Measurements from ENCODE around the gene ATRN. TPM values are rescaled to one million over a fixed set of nuclear protein-coding genes. Genes with fewer than 3 reads are reported as not detected.

ATRN gene
- total and polyA plus RNA-seq, 2 experiments from 2014 or later, result 2.2 to 18.3 TPM

GRCh38 chr20:3551681-3552434 is 81.0 kb downstream of the ATRN start:
- ATAC-seq (no peak), DNase-seq (ENCODE audit: low spot score) (no peak)
- H3K4me1 Mint-ChIP-seq, result no peaks in the 10 kb centered on the region
- Histone ChIP-seq H3K9me2 (ENCODE audit: insufficient read depth) (no peaks in the 10 kb centered on the region), H3K27ac (ENCODE audit: low read depth) (no peak overlapping the region), H3K79me2 (replicated peaks; ENCODE audit: insufficient read depth) (no peaks in the 10 kb centered on the region), H3K4me1 (ENCODE audit: insufficient read depth) (no peaks in the 10 kb centered on the region), H3K4me3 (no peak overlapping the region), H4K20me1 (replicated peaks; ENCODE audit: insufficient read depth) (no peaks in the 10 kb centered on the region), H2AFZ (no peak overlapping the region), H3K27me3 (ENCODE audit: insufficient read depth) (no peaks in the 10 kb centered on the region), H3K36me3 (ENCODE audit: insufficient read depth) (no peaks in the 10 kb centered on the region), H3F3A (replicated peaks; ENCODE audit: low read depth) (no peaks in the 10 kb centered on the region), H3K4me2 (no peak overlapping the region)
- no peak overlapping the region for H3K27ac Mint-ChIP-seq
- H3K27me3 Mint-ChIP-seq (ENCODE audit: insufficient read depth, low read depth, poor library complexity), result no peaks in the 10 kb centered on the region
- H3K36me3 Mint-ChIP-seq (ENCODE audit: low read depth), result no peaks in the 10 kb centered on the region
- H3K4me3 Mint-ChIP-seq, result no peak overlapping the region
- H3K9me3 Mint-ChIP-seq, result no peaks in the 10 kb centered on the region
- TF ChIP-seq STAT1 (IDR thresholded peaks at IDR 0.05; ENCODE audit: unreplicated experiment), result no peak
- TF ChIP-seq REST (IDR thresholded peaks at IDR 0.05; ENCODE audit: unreplicated experiment), result no peak
- TF ChIP-seq CTCF (conservative IDR thresholded peaks at IDR 0.05; ENCODE audit: low read depth in 2 of 2), result no peak
- no peak for TF ChIP-seq ZNF462 (CRISPR knock-in tag; IDR thresholded peaks at IDR 0.05)
- no peak for TF ChIP-seq JUNB (IDR thresholded peaks at IDR 0.05; ENCODE audit: unreplicated experiment)
- TF ChIP-seq POLR2AphosphoS5 (IDR thresholded peaks at IDR 0.05; ENCODE audit: low read depth), result no peak
- no peak for TF ChIP-seq ZNF114 (CRISPR knock-in tag; IDR thresholded peaks at IDR 0.05)
- no peak for TF ChIP-seq ZNF331 (CRISPR knock-in tag; IDR thresholded peaks at IDR 0.05; ENCODE audit: low read depth)
- TF ChIP-seq CREB1 (CRISPR knock-in tag; IDR thresholded peaks at IDR 0.05; ENCODE audit: low read depth), result no peak
- TF ChIP-seq NANOG (IDR thresholded peaks at IDR 0.05; ENCODE audit: borderline replicate concordance), result no peak
- TF ChIP-seq ETS1 (IDR thresholded peaks at IDR 0.05), result no peak
- no peak for TF ChIP-seq EZH2 (IDR thresholded peaks at IDR 0.05; ENCODE audit: low read depth, unreplicated experiment)
- no peak for TF ChIP-seq EZH2phosphoT487 (IDR thresholded peaks at IDR 0.05; ENCODE audit: unreplicated experiment)
